Activated CD4-positive, alpha-beta T cell treated with anti-CD3 and anti-CD28 coated beads for 36 hours (primary cell): Measurements from ENCODE around the gene MTCL1. TPM values are rescaled to one million over a fixed set of nuclear protein-coding genes. Genes with fewer than 3 reads are reported as not detected.

ENCODE experiments used
- ATAC-seq: fragments of 200-7000 bp; cut with Tn5 transposase; one replicate; pipeline ENCODE4 v1.10.0; 2021; ENCODE audit warnings: mild to moderate bottlenecking, moderate library complexity
- CTCF ChIA-PET: fragments of 350-600 bp; sonication (Branson Sonifier 250); formaldehyde crosslinking; loops from one replicate; lab custom pipeline; 2021; ENCODE audit warnings: antibody characterized with exemption; lab: Charles Lee
- POLR2A ChIA-PET: fragments of 350-600 bp; sonication (Branson Sonifier 250); formaldehyde crosslinking; loops from one replicate; lab custom pipeline; 2021; ENCODE audit warnings: antibody characterized with exemption, inconsistent platforms; lab: Charles Lee
- DNase-seq: peaks from one replicate; pipeline ENCODE4 v3.0.0-alpha.2; 2020
- H3K27ac Mint-ChIP-seq: one replicate; pipeline ENCODE4 v1.8.0; 2021; ENCODE audit warnings: mixed read lengths
- H3K27me3 Mint-ChIP-seq: one replicate; pipeline ENCODE4 v1.8.0; 2021; ENCODE audit warnings: mixed read lengths
- H3K36me3 Mint-ChIP-seq: one replicate; pipeline ENCODE4 v1.8.0; 2021; ENCODE audit warnings: low read depth, mixed read lengths
- H3K4me1 Mint-ChIP-seq: one replicate; pipeline ENCODE4 v1.8.0; 2021; ENCODE audit warnings: mixed read lengths
- H3K4me3 Mint-ChIP-seq: one replicate; pipeline ENCODE4 v1.8.0; 2021; ENCODE audit warnings: mild to moderate bottlenecking, moderate library complexity, mixed read lengths
- H3K9me3 Mint-ChIP-seq: one replicate; pipeline ENCODE4 v1.8.0; 2021; ENCODE audit warnings: low read depth, mixed read lengths
- intact Hi-C, 2 experiments: fragments of 100-400 bp; cut with DNase I in 1 of 2; cut with micrococcal nuclease in 1 of 2; formaldehyde crosslinking; loops; one replicate each; pipeline versions ENCODE4 v1.14.2 to v1.15.1; 2022 to 2024; cut with DNase I, micrococcal nuclease
- total RNA-seq, 2 experiments: library from RNA; stranded (reverse); gene quantifications; one replicate each; pipeline ENCODE4 v1.2.3, GENCODE V29; 2021

The MTCL1 gene
- total RNA-seq, 2 experiments from 2014 or later, result 0.14 to 0.35 TPM

GRCh38 chr18:8762968-8763367 is 57.6 kb downstream of the MTCL1 start:
- Mint-ChIP-seq H3K27ac (no peak overlapping the region), H3K4me3 (no peak overlapping the region), H3K27me3 (peaks cover 4% of the 10 kb centered on the region), H3K36me3 (peaks cover 5% of the 10 kb centered on the region), H3K9me3 (peaks cover 6% of the 10 kb centered on the region), H3K4me1 (peaks cover 4% of the 10 kb centered on the region)
- intact Hi-C loops, result no loop called here
- no peak for ATAC-seq
- DNase-seq, result no peak
- POLR2A ChIA-PET, result no interaction called here
- CTCF ChIA-PET, result no interaction called here

- Mint-ChIP-seq H3K27me3 (peaks cover 4% of the 10 kb centered on the region), H3K4me1 (no peaks in the 10 kb centered on the region), H3K27ac (no peak overlapping the region), H3K9me3 (peaks cover 6% of the 10 kb centered on the region), H3K4me3 (no peak overlapping the region), H3K36me3 (peaks cover 5% of the 10 kb centered on the region)
- ATAC-seq, result no peak
- intact Hi-C loops, result no loop called here
- ChIA-PET POLR2A (no interaction called here), CTCF (no interaction called here)
- no peak for DNase-seq
These were observed 58.3 kb downstream of the MTCL1 start for GRCh38 chr18:8763611-8764010.

GRCh38 chr18:8765783-8766463 is 60.6 kb downstream of the MTCL1 start:
- POLR2A ChIA-PET, result no interaction called here
- peaks cover 2% of the 10 kb centered on the region for H3K27me3 Mint-ChIP-seq
- DNase-seq (no peak), ATAC-seq (no peak)
- H3K4me1 Mint-ChIP-seq, result no peaks in the 10 kb centered on the region
- CTCF ChIA-PET, result interaction anchor here (0.8 to 1.4 kb wide), 2 partner anchors 13 to 75 kb away, joined by 3 to 4 read pairs; no protein-coding TSS in a partner anchor
- H3K27ac Mint-ChIP-seq, result no peak overlapping the region
- peaks cover 5% of the 10 kb centered on the region for H3K36me3 Mint-ChIP-seq
- intact Hi-C loops, result no loop called here
- no peak overlapping the region for H3K4me3 Mint-ChIP-seq
- peaks cover 6% of the 10 kb centered on the region for H3K9me3 Mint-ChIP-seq

- intact Hi-C loops, result no loop called here
- ATAC-seq, result no peak
- H3K36me3 Mint-ChIP-seq, result peaks cover under 1% of the 10 kb centered on the region
- no peaks in the 10 kb centered on the region for H3K4me1 Mint-ChIP-seq
- peaks cover 2% of the 10 kb centered on the region for H3K27me3 Mint-ChIP-seq
- ChIA-PET CTCF (interaction anchor here (0.6 to 1.4 kb wide), 4 partner anchors 12 to 763 kb away, joined by 3 to 4 read pairs (median 3); no protein-coding TSS in a partner anchor), POLR2A (no interaction called here)
- no peak for DNase-seq
- no peak overlapping the region for H3K4me3 Mint-ChIP-seq
- H3K27ac Mint-ChIP-seq, result no peak overlapping the region
- H3K9me3 Mint-ChIP-seq, result peaks cover 2% of the 10 kb centered on the region
These were observed 61.4 kb downstream of the MTCL1 start for GRCh38 chr18:8766559-8767293.

- DNase-seq (no peak), ATAC-seq (no peak)
- CTCF ChIA-PET, result interaction anchor here (0.6 to 1.3 kb wide), 2 partner anchors 113 to 762 kb away, joined by 3 read pairs; no protein-coding TSS in a partner anchor
- Mint-ChIP-seq H3K4me3 (no peak overlapping the region), H3K27me3 (peaks cover 2% of the 10 kb centered on the region), H3K4me1 (no peaks in the 10 kb centered on the region), H3K36me3 (no peaks in the 10 kb centered on the region), H3K27ac (no peak overlapping the region), H3K9me3 (no peaks in the 10 kb centered on the region)
- intact Hi-C loops, result no loop called here
- POLR2A ChIA-PET, result no interaction called here
These were observed 62.0 kb downstream of the MTCL1 start for GRCh38 chr18:8767340-8767739.

GRCh38 chr18:8769509-8770095 is 64.2 kb downstream of the MTCL1 start:
- POLR2A ChIA-PET, result no interaction called here
- H3K27me3 Mint-ChIP-seq, result peaks cover 2% of the 10 kb centered on the region
- no peak overlapping the region for H3K4me3 Mint-ChIP-seq
- H3K4me1 Mint-ChIP-seq, result no peaks in the 10 kb centered on the region
- H3K36me3 Mint-ChIP-seq, result no peaks in the 10 kb centered on the region
- H3K27ac Mint-ChIP-seq, result no peak overlapping the region
- no peaks in the 10 kb centered on the region for H3K9me3 Mint-ChIP-seq
- CTCF ChIA-PET, result no interaction called here
- ATAC-seq (no peak), DNase-seq (no peak)
- intact Hi-C loops, result no loop called here

GRCh38 chr18:8770657-8771056 is 65.3 kb downstream of the MTCL1 start:
- H3K36me3 Mint-ChIP-seq, result no peaks in the 10 kb centered on the region
- intact Hi-C loops, result no loop called here
- no peak for DNase-seq
- no peaks in the 10 kb centered on the region for H3K27me3 Mint-ChIP-seq
- CTCF ChIA-PET, result interaction anchor here (0.6 kb wide), 1 partner anchor 130 kb away, joined by 3 read pairs; no protein-coding TSS in a partner anchor
- POLR2A ChIA-PET, result no interaction called here
- no peak overlapping the region for H3K27ac Mint-ChIP-seq
- no peak for ATAC-seq
- H3K4me3 Mint-ChIP-seq, result no peak overlapping the region
- no peaks in the 10 kb centered on the region for H3K9me3 Mint-ChIP-seq
- H3K4me1 Mint-ChIP-seq, result no peaks in the 10 kb centered on the region

GRCh38 chr18:8771930-8772329 is 66.6 kb downstream of the MTCL1 start:
- POLR2A ChIA-PET, result no interaction called here
- no peak overlapping the region for H3K27ac Mint-ChIP-seq
- DNase-seq (no peak), ATAC-seq (no peak)
- no peaks in the 10 kb centered on the region for H3K36me3 Mint-ChIP-seq
- H3K27me3 Mint-ChIP-seq, result no peaks in the 10 kb centered on the region
- H3K4me1 Mint-ChIP-seq, result no peaks in the 10 kb centered on the region
- no peak overlapping the region for H3K4me3 Mint-ChIP-seq
- intact Hi-C loops, result no loop called here
- CTCF ChIA-PET, result no interaction called here
- no peaks in the 10 kb centered on the region for H3K9me3 Mint-ChIP-seq

GRCh38 chr18:8773980-8774379 is 68.6 kb downstream of the MTCL1 start:
- Mint-ChIP-seq H3K4me3 (no peak overlapping the region), H3K36me3 (no peaks in the 10 kb centered on the region), H3K27ac (no peak overlapping the region), H3K27me3 (no peaks in the 10 kb centered on the region), H3K4me1 (no peaks in the 10 kb centered on the region), H3K9me3 (no peaks in the 10 kb centered on the region)
- intact Hi-C loops, result no loop called here
- ATAC-seq (no peak), DNase-seq (no peak)
- POLR2A ChIA-PET, result no interaction called here
- CTCF ChIA-PET, result no interaction called here

- CTCF ChIA-PET, result interaction anchor here (1.0 kb wide), 1 partner anchor 212 kb away, joined by 3 read pairs; no protein-coding TSS in a partner anchor
- Mint-ChIP-seq H3K4me3 (no peak overlapping the region), H3K27ac (no peak overlapping the region), H3K4me1 (no peaks in the 10 kb centered on the region), H3K27me3 (no peaks in the 10 kb centered on the region), H3K36me3 (no peaks in the 10 kb centered on the region), H3K9me3 (no peaks in the 10 kb centered on the region)
- POLR2A ChIA-PET, result no interaction called here
- intact Hi-C loops, result no loop called here
- ATAC-seq, result no peak
- DNase-seq, result no peak
These were observed 70.9 kb downstream of the MTCL1 start for GRCh38 chr18:8776013-8776943.

- H3K4me3 Mint-ChIP-seq, result no peak overlapping the region
- H3K36me3 Mint-ChIP-seq, result no peaks in the 10 kb centered on the region
- no peaks in the 10 kb centered on the region for H3K9me3 Mint-ChIP-seq
- ATAC-seq (no peak), DNase-seq (no peak)
- no peaks in the 10 kb centered on the region for H3K4me1 Mint-ChIP-seq
- ChIA-PET CTCF (interaction anchor here (0.6 to 1.0 kb wide), 2 partner anchors 12 to 68 kb away, joined by 3 to 4 read pairs; no protein-coding TSS in a partner anchor), POLR2A (no interaction called here)
- no peaks in the 10 kb centered on the region for H3K27me3 Mint-ChIP-seq
- no peak overlapping the region for H3K27ac Mint-ChIP-seq
- intact Hi-C loops, result no loop called here
These were observed 72.5 kb downstream of the MTCL1 start for GRCh38 chr18:8777846-8778245.
